GM18951 (cell line): ENCODE results near the gene RFNG.

ENCODE experiments used
- POLR2A ChIP-seq: IDR thresholded peaks from 4 replicates; pipeline ENCODE4 v1.6.1; 2011; ENCODE audit warnings: mild to moderate bottlenecking; ENCODE audit not compliant: insufficient read length, insufficient read depth; ENCODE audit errors: extremely low read depth
- in situ Hi-C: fragments of 300-500 bp; cut with MboI; formaldehyde crosslinking; loops from one replicate; pipeline ENCODE4 v1.12.0; 2022; ENCODE audit warnings: low sequenced_read_pairs, mixed read lengths, inconsistent platforms; ENCODE audit not compliant: unreplicated experiment

RFNG gene

GRCh38 chr17:82092995-82093751, 41.6 kb upstream of the RFNG start:
- in situ Hi-C loops: no loop called here
- no peak for TF ChIP-seq POLR2A

GRCh38 chr17:82092628-82092994, 41.0 kb upstream of the RFNG start:
- no peak for TF ChIP-seq POLR2A
- in situ Hi-C loops: no loop called here

- no peak for TF ChIP-seq POLR2A
- in situ Hi-C loops: no loop called here
Observed at GRCh38 chr17:82092094-82092586, 40.5 kb upstream of the RFNG start.

GRCh38 chr17:82091264-82092066, 39.9 kb upstream of the RFNG start:
- in situ Hi-C loops: no loop called here

GRCh38 chr17:82090549-82091263, 39.1 kb upstream of the RFNG start:
- no peak for TF ChIP-seq POLR2A
- in situ Hi-C loops: no loop called here

More at GRCh38 chr17:82091264-82092066, 39.9 kb upstream of the RFNG start:
- TF ChIP-seq POLR2A: no peak

- no peak for TF ChIP-seq POLR2A
- in situ Hi-C loops: no loop called here
Observed at GRCh38 chr17:82089723-82090548, 38.3 kb upstream of the RFNG start.

- in situ Hi-C loops: no loop called here
- TF ChIP-seq POLR2A: no peak
Observed at GRCh38 chr17:82088838-82089722, 37.5 kb upstream of the RFNG start.

GRCh38 chr17:82087961-82088837, 36.6 kb upstream of the RFNG start:
- no peak for TF ChIP-seq POLR2A
- in situ Hi-C loops: no loop called here

- in situ Hi-C loops: no loop called here
- no peak for TF ChIP-seq POLR2A
Observed at GRCh38 chr17:82086941-82087906, 35.6 kb upstream of the RFNG start.
